NT2/D1 (cell line): ENCODE data around the gene AVEN.
A peak's percentile ranks its signal among the peaks of the same experiment; 100 is the strongest.

ENCODE experiments used
- DNase-seq: peaks from one replicate; pipeline ENCODE4 v3.0.0-alpha.2; 2011; ENCODE audit warnings: low read depth, low spot score
- H3K27me3 ChIP-seq: 2 replicates; pipeline ENCODE4 v1.6.0; 2011; ENCODE audit warnings: mild to moderate bottlenecking; ENCODE audit not compliant: insufficient read length, insufficient read depth
- H3K36me3 ChIP-seq: 2 replicates; pipeline ENCODE4 v1.6.1; 2011; ENCODE audit warnings: mild to moderate bottlenecking, low read length, mixed read lengths; ENCODE audit not compliant: insufficient read depth, insufficient read length
- H3K4me1 ChIP-seq: 2 replicates; pipeline ENCODE4 v1.5.1; 2011; ENCODE audit not compliant: insufficient read depth, insufficient read length
- H3K4me3 ChIP-seq: 2 replicates; pipeline ENCODE4 v1.5.1; 2011; ENCODE audit warnings: low read depth; ENCODE audit not compliant: insufficient read length
- H3K9ac ChIP-seq: 2 replicates; pipeline ENCODE4 v1.6.0; 2011; ENCODE audit warnings: low read depth; ENCODE audit not compliant: insufficient read length
- H3K9me3 ChIP-seq: 2 replicates; pipeline ENCODE4 v1.5.1; 2011; ENCODE audit warnings: mild to moderate bottlenecking, low read length; ENCODE audit not compliant: insufficient read depth
- SUZ12 ChIP-seq: IDR thresholded peaks from 2 replicates; pipeline ENCODE4 v1.6.1; 2011; ENCODE audit not compliant: insufficient read length, insufficient read depth; ENCODE audit errors: extremely low read depth
- YY1 ChIP-seq: IDR thresholded peaks from 2 replicates; pipeline ENCODE4 v1.6.1; 2011; ENCODE audit not compliant: insufficient read length, insufficient read depth
- ZNF274 ChIP-seq: IDR thresholded peaks from 2 replicates; pipeline ENCODE4 v1.6.1; 2011; ENCODE audit warnings: mild to moderate bottlenecking, low read depth, low read length

AVEN gene, protein sequence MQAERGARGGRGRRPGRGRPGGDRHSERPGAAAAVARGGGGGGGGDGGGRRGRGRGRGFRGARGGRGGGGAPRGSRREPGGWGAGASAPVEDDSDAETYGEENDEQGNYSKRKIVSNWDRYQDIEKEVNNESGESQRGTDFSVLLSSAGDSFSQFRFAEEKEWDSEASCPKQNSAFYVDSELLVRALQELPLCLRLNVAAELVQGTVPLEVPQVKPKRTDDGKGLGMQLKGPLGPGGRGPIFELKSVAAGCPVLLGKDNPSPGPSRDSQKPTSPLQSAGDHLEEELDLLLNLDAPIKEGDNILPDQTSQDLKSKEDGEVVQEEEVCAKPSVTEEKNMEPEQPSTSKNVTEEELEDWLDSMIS

DNA sequence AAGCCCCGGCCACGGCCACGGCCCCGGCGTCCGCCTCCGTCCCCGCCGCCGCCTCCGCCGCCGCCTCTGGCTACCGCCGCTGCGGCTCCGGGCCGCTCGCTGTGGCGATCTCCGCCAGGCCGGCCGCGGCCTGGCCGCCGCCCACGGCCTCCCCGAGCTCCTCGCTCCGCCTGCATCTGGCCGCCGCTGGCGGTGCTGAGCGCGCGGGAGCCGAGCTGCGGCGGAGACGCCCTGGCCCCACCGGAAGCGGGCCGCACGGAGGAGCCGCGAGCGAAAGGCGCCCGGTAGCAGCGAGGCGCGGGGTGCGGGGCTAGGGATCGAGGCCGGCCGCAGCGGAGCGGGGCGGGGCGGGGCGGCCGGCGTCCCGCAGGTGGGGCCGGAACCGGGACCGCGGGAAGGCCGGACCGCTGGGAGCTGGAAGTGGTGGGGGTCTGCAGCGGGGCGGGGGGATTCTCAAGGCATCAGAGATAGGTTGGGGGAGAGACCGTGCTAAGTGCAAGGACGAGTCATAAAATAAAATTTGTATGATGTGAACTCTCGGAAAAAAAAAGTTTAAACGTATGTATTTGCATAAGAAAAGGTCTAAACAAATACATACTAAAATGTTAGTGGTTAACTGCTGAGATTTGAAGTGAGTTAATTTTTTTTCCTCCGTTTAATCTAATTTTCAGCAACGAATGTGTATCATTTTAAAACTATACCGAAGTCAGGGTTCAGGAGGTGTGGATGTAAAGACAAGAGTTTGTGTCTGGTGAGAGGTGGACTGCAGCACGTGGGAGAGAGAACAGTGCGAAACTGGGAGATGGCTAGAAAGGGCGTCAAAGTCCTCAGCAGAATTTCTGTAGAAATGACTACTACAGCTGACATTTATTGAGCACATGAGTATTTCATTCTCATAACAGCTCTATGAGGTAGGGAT is at the start of gene AVEN:
Gene AVEN, minus strand, starts transcription at position 334 of the 919 bp plus-strand sequence. Its CDS starts 158 bp downstream, at position 176.
- H3K27me3 ChIP-seq: no peaks in the 10 kb centered on the region
- H3K9ac ChIP-seq: peak within 1 kb of the TSS; percentile 90
- H3K4me3 ChIP-seq: peak within 1 kb of the TSS; percentile 71
- H3K9me3 ChIP-seq: no peaks in the 10 kb centered on the region
- DNase-seq: no peak
- TF ChIP-seq SUZ12 (no peak), ZNF274 (no peak), YY1 (no peak)
- H3K4me1 ChIP-seq: no peaks in the 10 kb centered on the region
- H3K36me3 ChIP-seq: no peaks in the 10 kb centered on the region

DNA sequence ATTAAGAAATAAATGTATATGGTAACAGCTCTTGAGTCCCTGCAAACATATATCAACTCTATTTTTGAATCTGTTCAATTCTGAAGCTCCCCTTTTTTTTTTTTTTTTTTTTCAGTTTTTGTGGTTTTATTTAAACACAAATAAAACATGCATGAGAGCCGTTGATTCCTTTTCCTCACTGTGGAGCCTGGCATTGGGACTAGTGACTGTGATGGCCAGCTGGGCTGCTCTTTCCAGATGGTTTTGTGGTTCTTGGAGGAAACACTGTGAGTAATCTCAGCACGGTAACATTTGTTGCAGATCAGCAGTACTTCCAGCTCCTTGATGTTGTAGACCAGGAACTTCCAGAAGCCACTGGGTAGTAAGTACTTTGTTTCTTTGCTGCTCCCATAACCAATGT is 46.7 kb upstream of the AVEN start:
- Histone ChIP-seq H3K4me1 (no peaks in the 10 kb centered on the region), H3K9me3 (no peaks in the 10 kb centered on the region), H3K36me3 (peaks cover 34% of the 10 kb centered on the region), H3K9ac (no peak overlapping the region), H3K4me3 (no peak overlapping the region), H3K27me3 (no peaks in the 10 kb centered on the region)
- DNase-seq: no peak
- TF ChIP-seq SUZ12 (no peak), ZNF274 (no peak), YY1 (no peak)

DNA sequence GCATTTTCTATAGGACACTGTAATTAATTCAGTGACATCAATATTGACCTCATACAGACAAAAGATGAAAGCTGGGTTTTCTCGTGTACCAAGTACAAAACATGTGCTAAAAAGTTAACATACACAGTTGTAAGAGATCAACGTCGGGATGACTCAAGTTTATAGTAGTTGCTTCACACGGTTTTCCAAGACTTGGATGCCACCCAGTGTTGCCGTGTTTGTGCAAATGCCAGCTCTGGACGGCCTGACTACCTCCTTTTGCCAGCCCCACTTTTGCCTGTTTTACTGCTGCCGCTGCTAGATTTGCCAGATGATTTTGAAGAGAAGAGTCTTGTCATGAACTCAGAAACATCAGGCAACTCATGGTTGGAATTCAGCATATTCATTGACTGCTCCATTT is 45.1 kb upstream of the AVEN start:
- H3K9ac ChIP-seq: no peak overlapping the region
- no peaks in the 10 kb centered on the region for H3K4me1 ChIP-seq
- no peaks in the 10 kb centered on the region for H3K27me3 ChIP-seq
- DNase-seq: no peak
- no peak for TF ChIP-seq SUZ12
- TF ChIP-seq YY1: no peak
- TF ChIP-seq ZNF274: no peak
- H3K4me3 ChIP-seq: no peak overlapping the region
- peaks cover 28% of the 10 kb centered on the region for H3K36me3 ChIP-seq
- H3K9me3 ChIP-seq: no peaks in the 10 kb centered on the region

DNA sequence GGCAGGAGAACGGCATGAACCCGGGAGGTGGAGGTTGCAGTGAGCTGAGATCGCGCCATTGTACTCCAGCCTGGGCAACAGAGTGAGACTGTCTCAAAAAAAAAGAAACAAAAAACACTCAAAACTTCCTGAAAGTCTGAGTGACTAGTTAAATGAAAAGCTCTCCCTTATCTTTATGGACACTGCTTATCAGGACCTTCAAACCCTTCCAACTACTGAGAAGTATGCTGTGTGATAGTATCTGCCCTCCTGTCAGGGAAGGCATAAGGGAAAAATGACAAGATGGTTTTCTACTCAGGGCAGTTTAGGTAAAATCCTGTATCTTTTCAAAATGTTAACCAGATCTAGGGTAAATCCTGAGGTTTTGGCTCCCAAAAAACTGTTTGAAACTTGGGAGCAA is 40.9 kb upstream of the AVEN start:
- Histone ChIP-seq H3K4me3 (no peak overlapping the region), H3K9me3 (no peaks in the 10 kb centered on the region), H3K36me3 (peaks cover 11% of the 10 kb centered on the region), H3K9ac (no peak overlapping the region), H3K4me1 (no peaks in the 10 kb centered on the region), H3K27me3 (no peaks in the 10 kb centered on the region)
- DNase-seq: no peak
- TF ChIP-seq SUZ12 (no peak), YY1 (no peak), ZNF274 (no peak)

DNA sequence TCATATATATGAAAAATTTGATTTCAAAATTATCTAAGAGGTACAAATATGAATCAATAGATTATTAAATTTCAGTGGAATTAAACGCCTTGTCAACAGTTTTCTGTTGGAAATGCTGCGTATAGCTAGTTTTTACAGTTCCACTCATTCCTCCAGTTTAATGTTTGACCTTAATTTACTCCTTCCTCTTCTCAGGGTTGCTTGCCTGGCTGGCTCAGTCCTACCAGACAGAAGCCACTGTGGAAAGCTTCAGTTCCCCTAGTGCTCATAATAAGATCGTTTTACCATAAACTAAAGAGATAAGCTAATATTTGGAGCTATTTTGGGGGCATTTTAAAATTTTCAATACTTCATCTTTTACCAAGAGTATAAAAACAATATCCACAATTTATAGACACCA is 39.9 kb upstream of the AVEN start:
- no peak for TF ChIP-seq SUZ12
- no peak for TF ChIP-seq ZNF274
- TF ChIP-seq YY1: no peak
- no peak overlapping the region for H3K4me3 ChIP-seq
- no peak for DNase-seq
- no peak overlapping the region for H3K9ac ChIP-seq
- no peaks in the 10 kb centered on the region for H3K4me1 ChIP-seq
- no peaks in the 10 kb centered on the region for H3K9me3 ChIP-seq
- H3K27me3 ChIP-seq: no peaks in the 10 kb centered on the region
- H3K36me3 ChIP-seq: peaks cover 5% of the 10 kb centered on the region

DNA sequence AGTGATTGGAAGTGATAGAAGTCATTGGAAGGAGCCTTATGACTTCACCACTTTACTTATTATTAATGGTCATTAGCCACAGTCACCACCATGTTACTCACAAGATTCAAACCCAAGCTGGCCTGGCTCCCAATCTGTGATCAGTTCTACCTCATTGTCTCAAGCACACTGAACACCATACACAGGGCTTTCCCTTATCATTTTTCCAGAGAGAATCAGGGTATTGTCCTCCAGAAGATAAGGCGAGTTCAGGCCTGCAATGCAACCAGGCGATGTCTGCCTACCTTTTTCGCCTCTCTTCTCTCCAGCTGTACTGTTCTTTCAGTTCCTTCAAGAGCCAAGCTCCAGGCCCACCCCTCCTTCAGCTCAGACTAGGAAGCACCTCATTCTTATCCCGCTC is 37.8 kb upstream of the AVEN start:
- TF ChIP-seq ZNF274 (no peak), YY1 (no peak), SUZ12 (no peak)
- H3K9me3 ChIP-seq: no peaks in the 10 kb centered on the region
- H3K36me3 ChIP-seq: no peaks in the 10 kb centered on the region
- no peak overlapping the region for H3K9ac ChIP-seq
- H3K27me3 ChIP-seq: no peaks in the 10 kb centered on the region
- no peak for DNase-seq
- no peaks in the 10 kb centered on the region for H3K4me1 ChIP-seq
- no peak overlapping the region for H3K4me3 ChIP-seq

DNA sequence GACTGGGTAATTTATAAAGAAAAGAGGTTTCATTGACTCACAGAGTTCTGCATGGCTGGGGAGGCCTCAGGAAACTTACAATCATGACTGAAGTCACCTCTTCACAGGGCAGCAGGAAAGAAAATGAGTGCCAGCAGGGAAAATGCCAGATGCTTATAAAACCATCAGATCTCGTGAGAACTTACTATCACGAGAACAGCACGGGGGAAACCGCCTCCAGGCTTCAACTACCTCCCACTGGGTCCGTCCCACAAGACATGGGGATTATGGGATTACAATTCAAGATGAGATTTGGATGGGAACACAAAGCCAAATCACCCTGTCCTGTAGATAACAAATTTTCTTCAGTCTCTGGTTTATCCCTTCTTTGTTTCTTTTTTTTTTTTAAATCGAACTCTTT is 31.0 kb upstream of the AVEN start:
- Histone ChIP-seq H3K27me3 (no peaks in the 10 kb centered on the region), H3K4me3 (no peak overlapping the region), H3K4me1 (no peaks in the 10 kb centered on the region), H3K9ac (no peak overlapping the region), H3K36me3 (no peaks in the 10 kb centered on the region), H3K9me3 (no peaks in the 10 kb centered on the region)
- TF ChIP-seq ZNF274 (no peak), SUZ12 (no peak), YY1 (no peak)
- DNase-seq: no peak
